Measurements from ENCODE around the gene THUMPD3. TPM values are rescaled to one million over a fixed set of nuclear protein-coding genes. Genes with fewer than 3 reads are reported as not detected.
A peak's percentile ranks its signal among the peaks of the same experiment; 100 is the strongest.

THUMPD3 gene
- total RNA-seq, 1 donor from 2014 or later = 24.4 TPM

DNA sequence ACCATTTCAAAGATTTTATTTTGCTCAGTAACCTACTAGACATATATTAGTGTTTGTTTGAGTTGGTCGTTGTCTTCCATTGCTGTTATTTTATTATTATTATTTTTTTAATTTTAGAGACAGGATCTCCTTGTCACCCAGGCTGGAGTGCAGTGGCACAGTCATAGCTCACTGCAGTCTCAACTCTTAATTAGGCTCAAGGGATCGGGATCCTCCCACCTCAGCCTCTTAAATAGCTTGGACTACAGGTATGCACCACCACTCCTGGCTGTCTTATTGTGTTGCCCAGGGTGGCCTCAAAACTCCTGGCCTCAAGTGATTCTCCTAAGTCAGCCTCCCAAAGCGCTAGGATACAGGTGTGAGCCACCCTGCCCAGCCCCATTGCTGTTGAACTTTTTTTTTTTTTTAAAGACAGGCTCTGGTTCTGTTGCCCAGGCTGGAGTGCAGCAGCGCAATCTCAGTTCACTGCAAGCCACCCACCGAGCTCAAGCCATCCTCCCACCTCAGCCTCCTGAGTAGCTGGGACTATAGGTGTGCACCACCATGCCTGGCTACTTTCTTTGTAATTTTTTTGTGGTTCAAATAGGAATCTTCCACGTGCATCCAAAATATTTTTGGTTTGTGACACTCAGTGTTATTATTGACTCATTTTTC is 52.8 kb downstream of the THUMPD3 start:
- no peak for DNase-seq (ENCODE audit: low spot score in 2 of 2)
- Histone ChIP-seq H3K27me3 (no peaks in the 10 kb centered on the region), H3K27ac (peak overlapping the region in 1 of 2 donors; percentile 4), H3K4me1 (peaks cover 0 to 51% of the 10 kb centered on the region in 2 donors), H3K4me3 (no peak overlapping the region), H3K9me3 (no peaks in the 10 kb centered on the region), H3K36me3 (no peaks in the 10 kb centered on the region)
- TF ChIP-seq, protein P1, sequence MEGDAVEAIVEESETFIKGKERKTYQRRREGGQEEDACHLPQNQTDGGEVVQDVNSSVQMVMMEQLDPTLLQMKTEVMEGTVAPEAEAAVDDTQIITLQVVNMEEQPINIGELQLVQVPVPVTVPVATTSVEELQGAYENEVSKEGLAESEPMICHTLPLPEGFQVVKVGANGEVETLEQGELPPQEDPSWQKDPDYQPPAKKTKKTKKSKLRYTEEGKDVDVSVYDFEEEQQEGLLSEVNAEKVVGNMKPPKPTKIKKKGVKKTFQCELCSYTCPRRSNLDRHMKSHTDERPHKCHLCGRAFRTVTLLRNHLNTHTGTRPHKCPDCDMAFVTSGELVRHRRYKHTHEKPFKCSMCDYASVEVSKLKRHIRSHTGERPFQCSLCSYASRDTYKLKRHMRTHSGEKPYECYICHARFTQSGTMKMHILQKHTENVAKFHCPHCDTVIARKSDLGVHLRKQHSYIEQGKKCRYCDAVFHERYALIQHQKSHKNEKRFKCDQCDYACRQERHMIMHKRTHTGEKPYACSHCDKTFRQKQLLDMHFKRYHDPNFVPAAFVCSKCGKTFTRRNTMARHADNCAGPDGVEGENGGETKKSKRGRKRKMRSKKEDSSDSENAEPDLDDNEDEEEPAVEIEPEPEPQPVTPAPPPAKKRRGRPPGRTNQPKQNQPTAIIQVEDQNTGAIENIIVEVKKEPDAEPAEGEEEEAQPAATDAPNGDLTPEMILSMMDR (IDR thresholded peaks at IDR 0.05) = no peak
- intact Hi-C loops (cut with DNase I) = no loop called here

DNA sequence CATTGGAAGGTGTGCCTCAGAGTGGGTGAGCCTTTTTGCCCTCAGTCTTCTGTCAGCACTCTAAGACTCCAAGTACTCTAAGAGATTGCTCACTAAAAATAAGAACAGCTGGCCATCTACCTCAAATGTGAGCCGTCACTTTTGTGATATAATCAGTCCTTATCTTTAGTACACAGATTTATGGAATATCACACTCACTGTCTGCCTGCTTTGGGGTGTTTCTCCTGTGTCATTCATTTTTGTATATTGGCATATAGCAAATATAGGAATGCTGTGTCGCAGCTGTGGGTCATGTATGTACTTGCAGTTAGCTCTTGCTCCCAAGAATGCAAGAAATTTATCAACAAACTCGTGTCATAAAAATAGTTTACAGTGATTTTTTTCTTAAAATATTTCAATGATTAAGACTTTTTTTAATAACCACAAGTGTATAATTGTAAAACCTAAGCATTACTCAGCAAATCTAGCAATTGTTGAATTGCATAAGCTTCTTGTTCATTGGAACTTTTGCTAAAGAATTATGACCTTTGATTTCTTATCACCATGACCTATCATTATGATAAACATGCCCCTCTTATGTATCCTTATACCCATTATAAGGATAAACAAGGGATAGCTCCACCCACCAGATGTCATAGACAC is 53.4 kb downstream of the THUMPD3 start:
- TF ChIP-seq, protein P1 (IDR thresholded peaks at IDR 0.05) = no peak
- H3K4me1 ChIP-seq = peaks cover 0 to 49% of the 10 kb centered on the region in 2 donors
- no peak for DNase-seq (ENCODE audit: low spot score in 2 of 2)
- H3K27ac ChIP-seq = peak overlapping the region in 1 of 2 donors; percentile 4
- no peak overlapping the region for H3K4me3 ChIP-seq
- no peaks in the 10 kb centered on the region for H3K36me3 ChIP-seq
- H3K27me3 ChIP-seq = no peaks in the 10 kb centered on the region
- H3K9me3 ChIP-seq = no peaks in the 10 kb centered on the region
- intact Hi-C loops (cut with DNase I) = no loop called here

DNA sequence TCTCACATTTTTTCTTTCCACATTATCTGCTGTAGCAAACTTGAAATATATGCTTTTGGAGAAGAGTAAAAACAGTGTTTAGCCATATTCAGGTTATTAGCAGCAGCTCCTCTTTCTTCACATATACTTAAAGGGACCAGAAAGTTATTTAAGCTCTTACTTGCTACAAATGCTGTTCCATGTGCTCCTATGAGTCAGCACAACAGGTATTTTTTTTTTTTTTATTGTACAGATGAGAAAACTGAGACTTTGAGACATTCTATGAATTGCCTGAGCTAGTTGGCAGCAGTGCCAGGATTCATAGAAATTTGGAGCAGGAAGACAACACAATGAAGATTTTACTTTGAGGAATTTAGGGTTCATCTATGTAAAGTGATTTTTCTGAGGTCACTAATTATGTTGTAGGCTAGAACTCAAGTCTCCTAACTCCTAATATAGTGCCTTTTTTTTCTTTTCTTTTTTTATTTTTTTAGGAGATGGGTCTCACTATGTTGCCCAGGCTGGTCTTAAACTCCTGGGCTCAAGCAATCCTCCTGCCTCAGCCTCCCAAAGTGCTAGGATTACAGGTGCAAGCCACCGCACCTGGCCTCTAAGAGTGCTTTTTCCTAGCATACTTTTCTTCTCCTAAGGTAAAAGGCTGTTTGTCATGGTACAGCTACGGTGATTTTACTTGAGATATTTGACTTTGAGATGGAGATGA is 58.1 kb downstream of the THUMPD3 start:
- intact Hi-C loops (cut with DNase I) = loop anchor here (5.0 kb wide), 1 partner anchor 59 kb away; the partner anchor contains the start of gene THUMPD3
- no peak overlapping the region for H3K4me3 ChIP-seq
- H3K27me3 ChIP-seq = no peaks in the 10 kb centered on the region
- H3K36me3 ChIP-seq = peaks cover 0 to 3% of the 10 kb centered on the region in 2 donors
- peak overlapping the region in 1 of 2 donors; percentile 10 for H3K27ac ChIP-seq
- no peaks in the 10 kb centered on the region for H3K9me3 ChIP-seq
- TF ChIP-seq, protein P1 (IDR thresholded peaks at IDR 0.05) = no peak
- DNase-seq (ENCODE audit: low spot score in 2 of 2) = no peak
- H3K4me1 ChIP-seq = peaks cover 5 to 41% of the 10 kb centered on the region in 2 donors

DNA sequence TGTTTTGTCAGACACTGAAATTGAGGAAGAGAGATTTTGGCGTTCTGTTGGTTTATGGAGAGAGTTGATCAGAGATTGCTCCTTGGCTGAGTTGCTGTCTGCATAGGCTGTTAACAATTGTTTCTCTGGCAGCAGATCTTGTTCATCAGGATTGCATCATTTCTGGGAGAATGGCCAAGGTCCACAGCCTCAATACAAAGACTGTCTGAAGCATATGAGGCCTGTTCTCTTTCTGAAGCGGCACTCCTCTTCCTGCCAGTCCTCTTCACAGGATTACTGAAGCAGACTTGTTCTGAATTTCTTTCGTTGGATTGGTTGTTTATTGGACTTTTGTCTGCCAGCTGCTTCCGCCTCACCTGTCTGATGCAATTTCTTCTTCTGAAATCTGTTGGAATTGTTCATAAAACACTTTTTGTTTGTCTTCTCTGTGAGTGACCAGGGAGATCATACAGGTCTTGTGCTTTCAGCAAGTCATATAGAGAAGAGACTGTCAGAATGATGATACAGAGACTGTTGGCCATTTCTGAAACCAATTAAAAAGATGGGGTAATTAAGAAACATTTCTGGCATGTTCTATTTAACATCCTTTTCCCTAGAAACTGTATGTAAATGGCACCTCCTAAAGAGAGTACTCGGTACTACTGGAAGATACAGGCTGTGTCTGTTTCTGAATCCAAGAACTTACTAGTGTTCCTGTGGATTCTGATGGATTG is 60.0 kb downstream of the THUMPD3 start:
- no peaks in the 10 kb centered on the region for H3K27me3 ChIP-seq
- TF ChIP-seq, protein P1 (IDR thresholded peaks at IDR 0.05) = peak in 2 of 3 experiments; percentile 41 to 66
- H3K4me1 ChIP-seq = peaks cover 5 to 35% of the 10 kb centered on the region in 2 donors
- DNase-seq (ENCODE audit: low spot score in 2 of 2) = peak; percentile 14 to 93
- peak overlapping the region; percentile 71 to 82 for H3K27ac ChIP-seq
- intact Hi-C loops (cut with DNase I) = loop anchor here (1.0 to 5.0 kb wide), 2 partner anchors 24 to 61 kb away; partner anchors contain the start of gene THUMPD3
- no peaks in the 10 kb centered on the region for H3K9me3 ChIP-seq
- peaks cover 17 to 20% of the 10 kb centered on the region in 2 donors for H3K36me3 ChIP-seq
- H3K4me3 ChIP-seq = peak overlapping the region; percentile 26 to 42

DNA sequence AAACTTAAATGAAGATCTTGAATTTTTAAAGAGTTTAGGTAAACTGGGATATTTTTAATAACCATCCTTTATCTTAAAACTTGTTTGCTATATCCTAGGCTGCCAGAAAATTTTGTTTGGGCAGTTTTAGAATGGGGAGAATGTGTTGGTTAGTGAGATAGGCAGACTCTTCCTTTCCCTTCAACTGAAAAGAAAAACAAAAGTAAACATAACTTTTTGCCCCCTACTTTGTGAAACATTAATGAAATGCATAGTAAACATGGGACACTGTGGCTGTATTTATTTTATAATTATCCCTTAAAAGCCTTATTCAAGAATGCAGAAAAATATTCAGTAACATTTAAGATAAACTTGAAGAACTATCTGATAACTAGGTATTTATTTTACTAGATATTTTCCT is 65.6 kb downstream of the THUMPD3 start:
- intact Hi-C loops (cut with DNase I) = no loop called here
- no peak overlapping the region for H3K27ac ChIP-seq
- DNase-seq (ENCODE audit: low spot score in 2 of 2) = no peak
- peaks cover 0 to 8% of the 10 kb centered on the region in 2 donors for H3K4me1 ChIP-seq
- TF ChIP-seq, protein P1 (IDR thresholded peaks at IDR 0.05) = no peak
- H3K36me3 ChIP-seq = peaks cover 66 to 67% of the 10 kb centered on the region in 2 donors
- no peak overlapping the region for H3K4me3 ChIP-seq
- no peaks in the 10 kb centered on the region for H3K9me3 ChIP-seq
- no peaks in the 10 kb centered on the region for H3K27me3 ChIP-seq

All from ascending aorta (tissue), 2 donors.